Measurements from ENCODE around the gene C12orf75. TPM values are rescaled to one million over a fixed set of nuclear protein-coding genes. Genes with fewer than 3 reads are reported as not detected.

C12orf75 gene
- total and polyA plus RNA-seq, 10 donors, result 12.7 to 33.4 (median 17.8) TPM

DNA sequence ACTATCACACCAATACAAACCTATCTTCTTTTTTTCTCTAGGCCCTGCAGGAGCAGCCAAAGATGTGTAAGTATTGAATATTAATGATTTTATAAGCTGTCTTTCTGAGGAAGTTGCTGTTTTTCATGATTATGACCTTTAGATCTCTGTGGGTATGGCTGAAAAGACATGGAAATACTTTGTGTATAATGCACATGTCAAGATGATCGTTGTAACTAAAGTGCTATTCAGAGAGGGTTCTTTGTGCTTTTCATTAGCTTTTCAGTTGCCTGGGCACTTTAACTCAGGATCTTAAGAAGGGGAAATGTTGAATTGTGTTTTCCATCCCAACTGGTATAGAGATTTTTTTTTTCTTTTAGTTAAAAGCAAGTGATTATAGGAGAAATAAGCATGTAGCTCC, 18.1 kb downstream of the C12orf75 start:
- H3K9me3 ChIP-seq, result no peaks in the 10 kb centered on the region
- intact Hi-C loops (cut with DNase I; ENCODE audit: low total_unique reads), result no loop called here
- DNase-seq, result no peak
- no peak for TF ChIP-seq POLR2A (IDR thresholded peaks at IDR 0.05)
- TF ChIP-seq, protein P1, sequence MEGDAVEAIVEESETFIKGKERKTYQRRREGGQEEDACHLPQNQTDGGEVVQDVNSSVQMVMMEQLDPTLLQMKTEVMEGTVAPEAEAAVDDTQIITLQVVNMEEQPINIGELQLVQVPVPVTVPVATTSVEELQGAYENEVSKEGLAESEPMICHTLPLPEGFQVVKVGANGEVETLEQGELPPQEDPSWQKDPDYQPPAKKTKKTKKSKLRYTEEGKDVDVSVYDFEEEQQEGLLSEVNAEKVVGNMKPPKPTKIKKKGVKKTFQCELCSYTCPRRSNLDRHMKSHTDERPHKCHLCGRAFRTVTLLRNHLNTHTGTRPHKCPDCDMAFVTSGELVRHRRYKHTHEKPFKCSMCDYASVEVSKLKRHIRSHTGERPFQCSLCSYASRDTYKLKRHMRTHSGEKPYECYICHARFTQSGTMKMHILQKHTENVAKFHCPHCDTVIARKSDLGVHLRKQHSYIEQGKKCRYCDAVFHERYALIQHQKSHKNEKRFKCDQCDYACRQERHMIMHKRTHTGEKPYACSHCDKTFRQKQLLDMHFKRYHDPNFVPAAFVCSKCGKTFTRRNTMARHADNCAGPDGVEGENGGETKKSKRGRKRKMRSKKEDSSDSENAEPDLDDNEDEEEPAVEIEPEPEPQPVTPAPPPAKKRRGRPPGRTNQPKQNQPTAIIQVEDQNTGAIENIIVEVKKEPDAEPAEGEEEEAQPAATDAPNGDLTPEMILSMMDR (IDR thresholded peaks at IDR 0.05 in 8 of 11, conservative IDR thresholded peaks at IDR 0.05 in 3 of 11), result no peak
- no peak for TF ChIP-seq POLR2AphosphoS5 (IDR thresholded peaks at IDR 0.05)
- H3K36me3 ChIP-seq, result no peaks in the 10 kb centered on the region
- no peaks in the 10 kb centered on the region for H3K27me3 ChIP-seq (replicated peaks in 1 of 7)
- 62 to 82% (median 74%) methylated on average over 1 of the region's 1 CpG for WGBS, 5 donors
- no peak overlapping the region for H3K27ac ChIP-seq
- H3K4me1 ChIP-seq, result peaks cover 0 to 6% (median 0%) of the 10 kb centered on the region in 6 donors
- no peak overlapping the region for H3K4me3 ChIP-seq

DNA sequence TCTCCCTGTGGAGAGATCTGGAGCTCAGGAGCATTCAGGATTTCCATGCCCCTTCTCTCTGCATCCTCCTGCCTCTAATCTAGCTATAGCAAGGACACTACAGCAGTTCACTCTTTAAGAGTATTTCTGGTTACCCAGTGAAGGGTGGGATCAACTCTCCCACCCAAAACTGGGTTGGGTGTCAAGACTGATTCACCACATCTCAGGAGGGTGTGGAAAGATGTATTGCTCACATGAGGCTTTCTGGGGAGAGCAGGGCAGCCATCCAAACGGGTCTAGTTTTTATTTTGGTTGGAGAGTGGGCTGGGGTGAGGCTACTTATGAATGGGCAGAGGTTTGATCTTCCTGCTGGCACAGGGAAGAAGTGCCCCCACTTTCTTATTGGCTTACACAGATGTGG, 18.6 kb downstream of the C12orf75 start:
- H3K36me3 ChIP-seq, result no peaks in the 10 kb centered on the region
- H3K27ac ChIP-seq, result no peak overlapping the region
- intact Hi-C loops (cut with DNase I; ENCODE audit: low total_unique reads), result no loop called here
- H3K4me1 ChIP-seq, result peaks cover 0 to 6% (median 0%) of the 10 kb centered on the region in 6 donors
- no peaks in the 10 kb centered on the region for H3K27me3 ChIP-seq (replicated peaks in 1 of 7)
- DNase-seq, result no peak
- H3K9me3 ChIP-seq, result no peaks in the 10 kb centered on the region
- no peak overlapping the region for H3K4me3 ChIP-seq
- WGBS, 5 donors, result 71 to 87% (median 78%) methylated on average over 1 of the region's 1 CpG
- TF ChIP-seq, protein P1 (IDR thresholded peaks at IDR 0.05 in 8 of 11, conservative IDR thresholded peaks at IDR 0.05 in 3 of 11), result no peak
- TF ChIP-seq POLR2A (IDR thresholded peaks at IDR 0.05) (no peak), POLR2AphosphoS5 (IDR thresholded peaks at IDR 0.05) (no peak)

DNA sequence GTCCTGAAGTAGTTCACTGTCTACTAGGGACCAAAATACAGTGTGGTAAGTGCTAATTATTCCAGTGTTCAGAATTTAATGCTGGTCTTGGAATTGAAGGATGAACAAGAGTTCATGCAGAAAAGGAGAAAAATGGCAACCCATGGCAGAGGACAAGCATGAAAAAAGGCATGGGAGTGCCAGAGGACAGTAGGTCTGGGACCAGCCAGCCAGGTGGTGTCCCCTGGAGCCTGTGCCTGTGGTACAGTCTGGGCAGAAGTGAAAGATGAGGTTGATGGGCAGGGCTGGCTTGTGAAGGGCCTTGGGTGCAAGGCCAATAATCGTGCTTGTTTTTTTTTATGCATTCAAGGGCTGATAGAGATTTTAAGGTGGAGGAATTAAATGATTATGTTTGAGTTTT, 21.0 kb downstream of the C12orf75 start:
- Histone ChIP-seq H3K27me3 (replicated peaks in 1 of 7) (no peaks in the 10 kb centered on the region), H3K4me3 (no peak overlapping the region), H3K27ac (no peak overlapping the region), H3K9me3 (no peaks in the 10 kb centered on the region), H3K36me3 (no peaks in the 10 kb centered on the region), H3K4me1 (peaks cover 0 to 8% (median 0%) of the 10 kb centered on the region in 6 donors)
- WGBS, 5 donors, result 22 to 59% (median 44%) methylated on average over 1 of the region's 1 CpG
- intact Hi-C loops (cut with DNase I; ENCODE audit: low total_unique reads), result no loop called here
- TF ChIP-seq, protein P1 (IDR thresholded peaks at IDR 0.05 in 8 of 11, conservative IDR thresholded peaks at IDR 0.05 in 3 of 11), result no peak
- TF ChIP-seq POLR2AphosphoS5 (IDR thresholded peaks at IDR 0.05), result no peak
- no peak for TF ChIP-seq POLR2A (IDR thresholded peaks at IDR 0.05)
- DNase-seq, result no peak

DNA sequence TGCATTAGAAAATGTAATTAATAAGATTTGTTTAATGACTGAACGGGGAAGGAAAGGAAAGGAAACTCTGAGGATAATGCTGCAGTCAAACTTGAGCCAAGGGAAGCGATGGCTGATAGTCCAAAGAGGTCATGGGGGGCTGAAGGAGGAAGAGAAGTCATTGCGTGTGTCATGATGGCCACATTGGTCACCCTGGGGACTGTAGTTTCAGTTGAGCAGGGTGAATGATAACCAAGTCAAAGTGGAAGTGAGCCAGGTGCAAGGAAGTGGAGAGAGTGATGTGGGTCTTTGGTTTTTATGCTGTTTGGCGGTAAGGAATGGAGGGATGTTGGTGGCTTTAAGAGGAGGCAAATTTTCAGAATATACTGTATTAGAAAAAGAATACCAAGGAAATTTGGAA, 21.6 kb downstream of the C12orf75 start:
- DNase-seq, result no peak
- H3K27ac ChIP-seq, result no peak overlapping the region
- no peak overlapping the region for H3K4me3 ChIP-seq
- WGBS, 5 donors, result 56 to 68% (median 60%) methylated on average over 4 of the region's 4 CpGs
- no peaks in the 10 kb centered on the region for H3K36me3 ChIP-seq
- H3K4me1 ChIP-seq, result peaks cover 0 to 13% (median 3%) of the 10 kb centered on the region in 6 donors
- H3K27me3 ChIP-seq (replicated peaks in 1 of 7), result no peaks in the 10 kb centered on the region
- intact Hi-C loops (cut with DNase I; ENCODE audit: low total_unique reads), result no loop called here
- TF ChIP-seq, protein P1 (IDR thresholded peaks at IDR 0.05 in 8 of 11, conservative IDR thresholded peaks at IDR 0.05 in 3 of 11), result no peak
- TF ChIP-seq POLR2A (IDR thresholded peaks at IDR 0.05) (no peak), POLR2AphosphoS5 (IDR thresholded peaks at IDR 0.05) (no peak)
- H3K9me3 ChIP-seq, result no peaks in the 10 kb centered on the region
